GM21737 (cell line): ENCODE data around the gene PTK6.

Source experiments
- ATAC-seq: cut with Tn5 transposase; IDR thresholded peaks from one replicate; pipeline ENCODE4 v1.9.1; 2021; ENCODE audit warnings: mild to moderate bottlenecking, moderate library complexity; ENCODE audit not compliant: unreplicated experiment

Gene PTK6

GRCh38 chr20:63532449-63532971 is 4.7 kb downstream of the PTK6 start:
- ATAC-seq, result no peak

DNA sequence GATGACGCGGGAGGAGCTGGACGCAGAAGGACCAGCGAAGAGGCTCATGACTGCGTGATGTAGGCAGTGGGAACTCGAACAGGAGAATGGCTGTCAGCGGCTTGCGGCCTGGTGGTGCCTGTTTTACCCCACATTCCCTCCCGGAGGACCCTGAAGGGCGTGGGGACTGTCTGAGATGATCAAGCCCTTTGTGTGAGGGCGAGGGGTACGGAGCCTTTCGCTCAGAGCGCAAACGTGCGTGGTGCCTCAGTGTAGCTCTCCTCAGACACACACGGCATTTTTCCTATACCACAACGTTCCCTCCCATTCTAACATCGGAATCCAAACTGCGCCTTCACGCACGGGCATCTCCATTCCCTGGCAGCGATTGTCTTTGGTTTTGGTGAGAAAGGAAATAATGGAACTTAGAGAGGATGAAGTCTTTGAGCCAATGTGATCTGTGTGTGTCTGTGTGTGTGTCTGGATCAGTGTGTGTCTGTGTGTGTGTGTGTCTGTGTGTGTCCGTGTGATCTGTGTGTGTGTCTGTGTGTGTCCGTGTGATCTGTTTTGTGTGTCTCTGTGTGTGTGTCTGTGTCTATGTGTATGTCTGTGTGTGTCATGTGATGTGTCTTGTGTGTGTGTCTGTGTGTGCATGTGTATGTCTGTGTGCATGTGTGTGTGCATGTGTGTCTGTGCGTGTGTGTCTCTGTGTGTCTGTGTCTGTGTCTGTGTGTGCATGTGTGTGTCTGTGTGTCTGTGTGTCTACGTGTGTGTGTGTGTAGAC is 5.3 kb downstream of the PTK6 start:
- no peak for ATAC-seq

- no peak for ATAC-seq
Measured at GRCh38 chr20:63530788-63531160, 6.4 kb downstream of the PTK6 start.

DNA sequence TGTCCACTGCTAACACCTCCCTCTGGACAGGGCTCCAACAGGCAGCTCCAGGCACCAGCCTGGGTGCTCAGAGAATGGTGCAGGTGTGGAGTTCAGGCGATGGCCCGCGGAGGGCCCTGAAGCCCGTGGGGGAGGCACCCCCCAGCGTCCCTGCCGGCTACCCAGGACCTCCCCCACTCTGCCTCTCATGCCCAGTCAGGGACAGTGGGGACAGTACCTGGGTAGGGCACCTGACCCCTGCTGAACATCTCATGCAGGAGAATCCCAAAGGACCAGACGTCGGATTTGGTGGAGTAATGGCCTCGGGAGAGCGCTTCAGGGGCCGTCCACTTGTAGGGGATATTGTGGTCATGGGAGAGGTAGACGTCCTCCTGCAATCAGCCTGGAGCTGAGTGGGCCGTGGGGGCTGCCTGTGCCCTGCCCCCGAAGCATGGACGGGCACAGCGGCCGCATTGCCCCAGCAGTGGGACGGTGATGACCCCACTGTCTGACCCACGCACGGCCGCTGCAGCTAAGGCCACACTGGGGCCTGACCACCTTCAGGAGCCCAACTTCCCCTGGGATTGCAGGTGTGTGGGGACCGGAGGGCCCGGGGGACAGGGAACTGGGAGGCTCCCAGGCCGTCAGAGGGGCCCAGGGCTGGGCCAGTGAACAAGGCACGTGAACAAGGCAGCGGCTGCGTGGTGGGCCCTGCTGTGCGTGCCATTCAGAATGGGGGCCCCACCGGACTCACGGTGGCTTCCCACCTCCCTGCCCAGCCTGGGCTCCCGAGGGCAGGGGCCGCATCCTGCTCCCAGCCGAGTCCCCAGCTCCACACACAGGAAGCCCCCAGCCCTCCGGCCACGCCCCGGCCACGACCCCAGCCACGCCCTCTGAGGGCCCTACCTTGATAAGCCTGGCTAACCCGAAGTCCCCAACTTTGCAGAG is 7.1 kb downstream of the PTK6 start:
- ATAC-seq, result no peak

- no peak for ATAC-seq
Measured at GRCh38 chr20:63529180-63529860, 7.9 kb downstream of the PTK6 start.

DNA sequence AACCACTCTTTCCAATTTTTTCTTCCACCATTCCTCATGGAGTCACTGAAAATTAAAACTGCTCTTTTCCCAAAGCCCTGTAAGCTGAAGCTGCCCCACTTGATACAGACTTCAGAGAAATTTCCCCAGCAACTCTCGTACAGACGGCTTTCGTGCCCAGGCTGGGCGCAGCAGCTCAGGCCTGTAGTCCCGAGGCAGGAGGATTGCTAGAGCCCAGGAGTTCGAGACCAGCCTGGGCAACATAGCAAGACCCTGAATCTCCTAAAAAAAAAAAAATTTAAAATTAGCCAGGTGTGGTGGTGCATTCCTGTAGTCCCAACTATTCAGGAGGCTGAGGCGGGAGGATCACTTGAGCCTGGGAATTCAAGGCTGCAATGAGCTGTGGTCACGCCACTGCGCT is 10.0 kb downstream of the PTK6 start:
- no peak for ATAC-seq

GRCh38 chr20:63525971-63526370 is 11.2 kb downstream of the PTK6 start:
- ATAC-seq, result no peak

DNA sequence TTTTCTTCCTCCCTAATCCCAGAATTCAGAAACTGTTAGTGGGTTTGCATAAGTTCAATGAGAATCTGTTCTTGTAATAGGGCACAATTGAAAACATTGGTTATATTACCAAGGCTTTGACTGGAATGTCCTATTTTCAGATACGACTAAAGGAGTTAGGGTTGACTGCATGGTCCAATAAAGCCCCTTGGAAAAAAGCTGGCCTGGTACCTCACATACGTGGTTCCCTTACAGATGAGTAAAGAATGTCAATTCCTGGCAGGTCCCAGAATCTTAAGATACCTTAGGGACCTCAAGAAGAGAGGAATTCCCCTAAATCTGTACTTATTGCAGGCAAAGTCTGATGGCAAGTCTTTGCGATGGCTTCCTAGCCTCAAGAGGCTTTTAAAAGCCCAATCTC is 12.0 kb downstream of the PTK6 start:
- ATAC-seq, result no peak

- no peak for ATAC-seq
Measured at GRCh38 chr20:63522981-63523611, 14.1 kb downstream of the PTK6 start.

GRCh38 chr20:63522091-63522868 is 14.9 kb downstream of the PTK6 start:
- ATAC-seq, result no peak

DNA sequence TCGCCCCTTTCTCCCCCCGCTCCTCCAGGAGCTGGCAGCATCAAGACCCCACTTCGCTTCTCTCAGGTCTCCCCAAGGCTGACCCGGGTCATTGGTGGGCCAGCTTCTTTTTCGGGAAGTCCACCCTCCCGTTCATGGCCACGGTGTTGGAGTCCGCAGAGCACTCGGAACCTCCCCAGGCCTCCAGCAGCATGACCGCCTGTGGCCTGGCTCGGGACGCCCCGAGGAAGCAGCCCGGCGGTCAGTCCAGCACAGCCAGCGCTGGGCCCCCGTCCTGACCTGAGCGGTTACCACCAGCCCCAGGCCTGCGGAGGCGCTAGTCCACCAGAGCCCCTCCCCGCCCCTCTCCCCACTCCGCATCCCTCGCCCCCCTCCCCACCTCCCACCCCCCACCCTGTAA is 15.6 kb downstream of the PTK6 start:
- ATAC-seq, result no peak

- peak; percentile 36 for ATAC-seq
Measured at GRCh38 chr20:63520934-63521601, 16.1 kb downstream of the PTK6 start.

GRCh38 chr20:63520504-63520933 is 16.7 kb downstream of the PTK6 start, which contains the start of gene PPDPF:
Gene PPDPF, plus strand, starts transcription at chr20:63520765. Its CDS starts 544 bp downstream, at chr20:63521309.
- ATAC-seq, result peak; percentile 59

- ATAC-seq, result peak; percentile 41
Measured at GRCh38 chr20:63519668-63520503, 17.3 kb downstream of the PTK6 start.

DNA sequence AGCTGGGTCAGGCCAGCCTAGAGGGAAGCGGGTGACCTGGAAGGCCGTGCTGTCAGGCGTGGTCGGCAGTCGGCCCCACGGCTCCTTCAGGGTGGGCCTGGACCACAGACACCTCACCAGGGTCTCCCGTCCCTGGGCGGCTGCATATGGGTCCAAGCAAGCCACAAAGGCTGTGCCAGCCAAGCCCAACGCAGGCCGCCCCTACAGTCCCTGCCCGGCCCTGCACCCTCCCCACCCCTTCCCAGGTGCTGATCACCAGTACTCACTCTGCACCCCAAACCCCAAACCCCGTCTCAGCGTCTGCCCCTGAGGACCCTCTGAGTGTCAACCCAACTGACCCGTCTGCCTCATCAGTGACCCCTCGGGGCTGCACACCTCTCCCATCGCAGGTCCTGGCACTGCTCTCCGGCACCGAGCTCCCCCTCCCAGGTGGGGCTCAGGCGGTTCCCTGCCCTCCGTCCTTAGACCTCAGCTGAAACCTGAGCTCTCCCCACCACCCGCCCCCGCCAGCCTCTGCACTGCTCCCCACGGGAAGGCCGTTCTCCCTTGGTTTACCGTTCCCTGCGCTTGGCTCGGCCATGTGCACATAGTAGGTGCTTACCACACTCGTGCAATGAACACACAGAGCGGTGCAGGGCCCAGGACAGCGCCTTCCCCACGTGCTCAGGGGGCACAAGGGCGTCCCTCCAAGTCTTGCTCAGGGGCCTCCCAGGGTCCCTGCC is 18.1 kb downstream of the PTK6 start:
- ATAC-seq, result no peak

DNA sequence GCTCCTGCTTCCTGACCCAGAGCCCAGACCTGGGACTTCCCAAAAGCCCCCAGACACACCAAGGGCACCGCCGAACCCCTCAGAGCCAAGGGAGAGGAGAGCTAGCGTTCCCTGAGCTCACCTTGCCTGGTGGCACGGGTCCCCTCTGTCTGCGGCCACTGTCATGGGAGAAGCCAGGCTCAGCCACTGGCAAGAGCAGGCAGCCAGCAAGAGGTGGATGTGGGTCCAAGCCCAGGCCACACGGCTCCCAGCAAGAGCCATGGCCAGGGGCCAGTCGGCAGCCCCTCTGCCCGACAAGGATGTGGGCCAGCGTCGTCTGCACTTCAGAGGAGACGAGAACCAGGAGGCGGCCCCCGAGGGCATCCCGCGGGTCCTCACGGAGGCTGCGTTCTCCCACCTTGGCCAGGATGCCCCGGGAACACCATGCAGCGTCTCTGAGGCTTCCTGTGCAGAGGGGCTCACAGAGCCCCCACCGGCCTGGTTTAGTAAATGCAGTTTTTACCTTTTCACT is 18.8 kb downstream of the PTK6 start:
- ATAC-seq, result no peak
